SU-DHL-6 (cell line): ENCODE results near the gene KCTD16.

Source experiments
- CTCF ChIP-seq: fragments of 200-600 bp; sonication (generic); IDR thresholded peaks from one replicate; pipeline ENCODE4 v1.5.1; 2017; ENCODE audit warnings: antibody characterized with exemption, mild to moderate bottlenecking, low read length, moderate library complexity; ENCODE audit not compliant: insufficient read depth, poor library complexity, severe bottlenecking
- EZH2phosphoT487 ChIP-seq: fragments of 200-600 bp; sonication (generic), shearing (Covaris generic); conservative IDR thresholded peaks from 2 replicates; pipeline ENCODE4 v1.6.1; 2018; ENCODE audit warnings: mild to moderate bottlenecking, antibody characterized with exemption, low read length, moderate library complexity, mixed read lengths

- TF ChIP-seq CTCF (no peak), EZH2phosphoT487 (no peak)
These were observed 154.9 kb downstream of the KCTD16 start for GRCh38 chr5:144325532-144325931.
